HEK293 (cell line): ENCODE measurements around the gene C4orf50.

Experiments
- CTCF ChIA-PET: fragments of 350-600 bp; formaldehyde crosslinking; extraction: SDS; loops from one replicate; lab custom pipeline; 2021; ENCODE audit warnings: antibody characterized with exemption; lab: Yijun Ruan, JAX
- POLR2A ChIA-PET: fragments of 300-600 bp; formaldehyde crosslinking; extraction: SDS; loops from one replicate; lab custom pipeline; 2020; ENCODE audit warnings: antibody characterized with exemption, inconsistent platforms; lab: Yijun Ruan, JAX
- H3K27ac ChIP-seq: fragments of 200-500 bp; sonication (Bioruptor generic); 2 replicates; pipeline ENCODE4 v1.5.1; 2014; ENCODE audit warnings: low read depth, low read length, control low read depth, inconsistent platforms; ENCODE audit errors: extremely low read depth
- H3K36me3 ChIP-seq, 2 experiments: fragments of 200-500 bp in 1 of 2; sonication (Bioruptor generic) in 1 of 2; 1 replicate in 1 of 2; 2 replicates in 1 of 2; pipeline ENCODE4 v1.5.1; 2014 to 2017; ENCODE audit warnings: inconsistent platforms in 2 of 2, low read length in 2 of 2; ENCODE audit not compliant: control insufficient read depth in 2 of 2, insufficient read depth in 1 of 2
- H3K4me1 ChIP-seq: fragments of 200-500 bp; sonication (Bioruptor generic); 2 replicates; pipeline ENCODE4 v1.5.1; 2014; ENCODE audit warnings: mild to moderate bottlenecking, low read length, inconsistent platforms; ENCODE audit not compliant: control insufficient read depth, insufficient read depth
- H3K4me3 ChIP-seq: 2 replicates; pipeline ENCODE4 v1.5.1; 2011; ENCODE audit warnings: low read depth, mild to moderate bottlenecking, control low read depth, low read length, moderate library complexity
- H3K9me3 ChIP-seq: fragments of 200-500 bp; sonication (Bioruptor generic); 2 replicates; pipeline ENCODE4 v1.5.1; 2014; ENCODE audit warnings: low read depth, low read length, inconsistent platforms; ENCODE audit not compliant: control insufficient read depth, insufficient read depth
- CTCF ChIP-seq: fragments of 450-650 bp; formaldehyde crosslinking; IDR thresholded peaks from 2 replicates; pipeline ENCODE4 v1.5.1; 2016; ENCODE audit warnings: missing biosample characterization, missing genetic modification characterization
- PBX3 ChIP-seq: sonication (generic); formaldehyde crosslinking; IDR thresholded peaks from 2 replicates; pipeline ENCODE4 v1.8.1; 2022; ENCODE audit warnings: mild to moderate bottlenecking, moderate library complexity, missing genetic modification reagents
- PRDM1 ChIP-seq: fragments of 450-650 bp; formaldehyde crosslinking; IDR thresholded peaks from 2 replicates; pipeline ENCODE4; 2016; ENCODE audit warnings: missing biosample characterization, missing genetic modification characterization
- YY2 ChIP-seq: fragments of 450-650 bp; formaldehyde crosslinking; IDR thresholded peaks from 2 replicates; pipeline ENCODE4 v1.5.1; 2016; ENCODE audit warnings: missing biosample characterization, missing genetic modification characterization
- ZBTB10 ChIP-seq: fragments of 450-650 bp; formaldehyde crosslinking; IDR thresholded peaks from 2 replicates; pipeline ENCODE4 v1.5.1; 2016; ENCODE audit warnings: missing biosample characterization, missing genetic modification characterization
- ZBTB11 ChIP-seq: fragments of 450-650 bp; formaldehyde crosslinking; conservative IDR thresholded peaks from 2 replicates; pipeline ENCODE4 v1.5.1; 2016; ENCODE audit warnings: low read depth, missing biosample characterization, missing genetic modification characterization
- ZNF138 ChIP-seq: fragments of 450-650 bp; formaldehyde crosslinking; IDR thresholded peaks from 2 replicates; pipeline ENCODE4 v1.5.1; 2016; ENCODE audit warnings: missing biosample characterization, missing genetic modification characterization, borderline replicate concordance
- ZNF23 ChIP-seq: fragments of 450-650 bp; formaldehyde crosslinking; IDR thresholded peaks from 2 replicates; pipeline ENCODE4 v1.5.1; 2016; ENCODE audit warnings: missing biosample characterization, missing genetic modification characterization, borderline replicate concordance
- ZNF488 ChIP-seq: fragments of 450-650 bp; formaldehyde crosslinking; IDR thresholded peaks from 2 replicates; pipeline ENCODE4 v1.5.1; 2016; ENCODE audit warnings: missing biosample characterization, missing genetic modification characterization
- ZNF514 ChIP-seq: fragments of 450-650 bp; formaldehyde crosslinking; IDR thresholded peaks from 2 replicates; pipeline ENCODE4 v1.5.1; 2016; ENCODE audit warnings: missing biosample characterization, missing genetic modification characterization
- ZNF645 ChIP-seq: fragments of 450-650 bp; formaldehyde crosslinking; IDR thresholded peaks from 2 replicates; pipeline ENCODE4; 2016; ENCODE audit warnings: missing biosample characterization, missing genetic modification characterization
- ZNF654 ChIP-seq: fragments of 450-650 bp; formaldehyde crosslinking; IDR thresholded peaks from 2 replicates; pipeline ENCODE4 v1.5.1; 2016; ENCODE audit warnings: low read depth, missing biosample characterization, missing genetic modification characterization
- ZNF664 ChIP-seq: fragments of 450-650 bp; formaldehyde crosslinking; IDR thresholded peaks from 2 replicates; pipeline ENCODE4 v1.5.1; 2016; ENCODE audit warnings: missing biosample characterization, missing genetic modification characterization
- ZNF843 ChIP-seq: fragments of 450-650 bp; formaldehyde crosslinking; IDR thresholded peaks from 2 replicates; pipeline ENCODE4 v1.5.1; 2016; ENCODE audit warnings: missing biosample characterization, missing genetic modification characterization

C4orf50 gene

GRCh38 chr4:5980436-5981155, 37.6 kb downstream of the C4orf50 start (continued):
- no peak for TF ChIP-seq ZBTB10 (tag by site-specific recombination)
- no peak for TF ChIP-seq ZNF664
- TF ChIP-seq ZNF138 (tag by site-specific recombination): no peak
- no peak for TF ChIP-seq PBX3 (CRISPR knock-in tag)
- TF ChIP-seq ZNF843 (tag by site-specific recombination): no peak
- TF ChIP-seq ZNF514 (tag by site-specific recombination): no peak
- TF ChIP-seq ZBTB11: no peak

- H3K4me1 ChIP-seq: no peaks in the 10 kb centered on the region
- no peak overlapping the region for H3K27ac ChIP-seq
- TF ChIP-seq ZNF488 (tag by site-specific recombination): no peak
- TF ChIP-seq ZNF645 (tag by site-specific recombination): no peak
- TF ChIP-seq ZNF23 (tag by site-specific recombination): no peak
- peak; percentile 33; the same call in 1 of the 2 replicates for TF ChIP-seq CTCF
- TF ChIP-seq YY2: no peak
- peak; percentile 27 for TF ChIP-seq ZNF654 (tag by site-specific recombination)
- TF ChIP-seq PRDM1 (tag by site-specific recombination): no peak
- POLR2A ChIA-PET: no interaction called here
- no peaks in the 10 kb centered on the region for H3K36me3 ChIP-seq
- H3K4me3 ChIP-seq: no peak overlapping the region
- H3K9me3 ChIP-seq: no peaks in the 10 kb centered on the region
- CTCF ChIA-PET: interaction anchor here (0.6 to 1.7 kb wide), 5 partner anchors 16 to 930 kb away, joined by 3 to 4 read pairs (median 3); no protein-coding TSS in a partner anchor
Measured at GRCh38 chr4:5979981-5980380, 38.2 kb downstream of the C4orf50 start.
